ENCODE data around the gene CT47C1. TPM values are rescaled to one million over a fixed set of nuclear protein-coding genes. Genes with fewer than 3 reads are reported as not detected.

The CT47C1 gene
- polyA plus RNA-seq, 1 of the 3 experiments (the other 2 are of a cell fraction), result not detected

GRCh38 chrX:119030990-119031389 lies 41.8 kb upstream of the CT47C1 start:
- no peaks in the 10 kb centered on the region for H3K9me2 ChIP-seq
- no peak overlapping the region for H3K9ac ChIP-seq
- ChIA-PET CTCF (no interaction called here), POLR2A (no interaction called here)
- peaks cover 9% of the 10 kb centered on the region for H3K27me3 ChIP-seq (ENCODE audit: insufficient read depth)
- no peaks in the 10 kb centered on the region for H3K4me1 ChIP-seq (ENCODE audit: control insufficient read depth in 1 of 2, insufficient read depth in 2 of 2, low read depth in 1 of 2, low read length in 1 of 2)
- no peak for DNase-seq
- no peaks in the 10 kb centered on the region for H3K79me2 ChIP-seq (ENCODE audit: insufficient read depth)
- no peaks in the 10 kb centered on the region for H3K36me3 ChIP-seq (replicated peaks in 1 of 2; ENCODE audit: control insufficient read depth in 1 of 2, insufficient read depth in 2 of 2, low read length in 1 of 2)
- no peak for TF ChIP-seq RCOR1 (IDR thresholded peaks at IDR 0.05; ENCODE audit: low read length)
- no peak for TF ChIP-seq FOXJ3 (CRISPR knock-in tag; IDR thresholded peaks at IDR 0.05)
- TF ChIP-seq YY1 (IDR thresholded peaks at IDR 0.05; ENCODE audit: low read depth), result no peak
- no peak for TF ChIP-seq TCF12 (IDR thresholded peaks at IDR 0.05)
- TF ChIP-seq NFIC (IDR thresholded peaks at IDR 0.05; ENCODE audit: borderline replicate concordance), result no peak
- no peak for TF ChIP-seq EZH2phosphoT487 (IDR thresholded peaks at IDR 0.05; ENCODE audit: borderline replicate concordance, low read depth)
- TF ChIP-seq FOXM1 (IDR thresholded peaks at IDR 0.05; ENCODE audit: low read depth), result no peak
- no peak for TF ChIP-seq ZBTB33 (IDR thresholded peaks at IDR 0.05; ENCODE audit: borderline replicate concordance, low read depth)
- TF ChIP-seq GABPA (IDR thresholded peaks at IDR 0.05; ENCODE audit: low read depth), result no peak
- no peaks in the 10 kb centered on the region for H3F3A ChIP-seq (replicated peaks; ENCODE audit: insufficient read depth)
- no peaks in the 10 kb centered on the region for H3K9me3 ChIP-seq
- no peak overlapping the region for H3K4me3 ChIP-seq (ENCODE audit: low read depth in 2 of 2, low read length in 1 of 2)
- H2AFZ ChIP-seq (ENCODE audit: low read depth), result no peak overlapping the region
- H4K20me1 ChIP-seq (ENCODE audit: insufficient read depth), result no peaks in the 10 kb centered on the region
- H3K4me2 ChIP-seq, result no peak overlapping the region
- no peak overlapping the region for H3K27ac ChIP-seq (ENCODE audit: low read depth in 2 of 2, low read length in 1 of 2)

- Histone ChIP-seq H3F3A (replicated peaks; ENCODE audit: insufficient read depth) (no peaks in the 10 kb centered on the region), H3K27ac (ENCODE audit: low read depth in 2 of 2, low read length in 1 of 2) (no peak overlapping the region), H3K27me3 (ENCODE audit: insufficient read depth) (no peaks in the 10 kb centered on the region), H3K79me2 (ENCODE audit: insufficient read depth) (no peaks in the 10 kb centered on the region), H4K20me1 (ENCODE audit: insufficient read depth) (no peaks in the 10 kb centered on the region), H3K4me2 (no peak overlapping the region), H3K4me1 (ENCODE audit: control insufficient read depth in 1 of 2, insufficient read depth in 2 of 2, low read depth in 1 of 2, low read length in 1 of 2) (0 out of 4 replicates have a peak, but pooled peaks cover 0 to 7% of the 10 kb centered on the region in 2 experiments), H3K9me3 (no peaks in the 10 kb centered on the region), H3K9ac (no peak overlapping the region), H2AFZ (ENCODE audit: low read depth) (no peak overlapping the region), H3K36me3 (replicated peaks in 1 of 2; ENCODE audit: control insufficient read depth in 1 of 2, insufficient read depth in 2 of 2, low read length in 1 of 2) (no peaks in the 10 kb centered on the region), H3K9me2 (no peaks in the 10 kb centered on the region), H3K4me3 (ENCODE audit: low read depth in 2 of 2, low read length in 1 of 2) (no peak overlapping the region)
- DNase-seq, result no peak
- ChIA-PET POLR2A (no interaction called here), CTCF (no interaction called here)
- TF ChIP-seq MAX (IDR thresholded peaks at IDR 0.05; ENCODE audit: low read depth), result no peak
- TF ChIP-seq REST (IDR thresholded peaks at IDR 0.05; ENCODE audit: low read depth, low read length), result no peak
- no peak for TF ChIP-seq RXRA (IDR thresholded peaks at IDR 0.05; ENCODE audit: borderline replicate concordance, low read depth)
- 39% methylated on average over 4 of the region's 4 CpGs for WGBS (ENCODE audit: low lambda C conversion rate)
These were observed 36.4 kb upstream of the CT47C1 start for GRCh38 chrX:119036107-119037029.

Measured in SK-N-SH (cell line).